SU-DHL-6 (cell line): ENCODE measurements around the gene CENATAC.

Source experiments
- H2AFZ ChIP-seq: fragments of 200-600 bp; sonication (generic); 2 replicates; pipeline ENCODE4 v1.6.1; 2014; ENCODE audit warnings: low read depth, mild to moderate bottlenecking, moderate library complexity, mixed read lengths, antibody characterized with exemption, low read length; ENCODE audit not compliant: severe bottlenecking
- H3F3A ChIP-seq: fragments of 200-600 bp; shearing (Covaris generic); 2 replicates; pipeline ENCODE4 v1.6.0; 2016; ENCODE audit warnings: antibody characterized with exemption, mild to moderate bottlenecking; ENCODE audit not compliant: insufficient read depth
- H3K27ac ChIP-seq: fragments of 200-600 bp; sonication (generic); 2 replicates; pipeline ENCODE4 v1.5.1; 2016; ENCODE audit warnings: low read depth, mild to moderate bottlenecking, low read length, moderate library complexity, mixed read lengths
- H3K27me3 ChIP-seq: fragments of 200-600 bp; sonication (generic), shearing (Covaris generic); 2 replicates; pipeline ENCODE4 v1.6.0; 2014; ENCODE audit warnings: mild to moderate bottlenecking, low read length
- H3K36me3 ChIP-seq: fragments of 200-600 bp; sonication (generic); 2 replicates; pipeline ENCODE4 v1.6.1; 2014; ENCODE audit warnings: mild to moderate bottlenecking, low read length, mixed read lengths
- H3K4me2 ChIP-seq: fragments of 300-600, 200-600 bp; shearing (Covaris generic), sonication (generic); 2 replicates; pipeline ENCODE4 v1.6.0; 2014; ENCODE audit warnings: low read length, low read depth, mild to moderate bottlenecking; ENCODE audit not compliant: poor library complexity, severe bottlenecking
- H3K4me3 ChIP-seq: fragments of 200-600 bp; sonication (generic); 2 replicates; pipeline ENCODE4 v1.5.1; 2014; ENCODE audit warnings: antibody characterized with exemption, low read length, mild to moderate bottlenecking, mixed read lengths; ENCODE audit not compliant: insufficient read depth, poor library complexity, severe bottlenecking
- H3K79me2 ChIP-seq: fragments of 200-600 bp; sonication (generic); 2 replicates; pipeline ENCODE4 v1.6.1; 2014; ENCODE audit warnings: mild to moderate bottlenecking, low read length, moderate library complexity; ENCODE audit not compliant: insufficient read depth
- H3K9ac ChIP-seq: fragments of 200-600 bp; sonication (generic); 2 replicates; pipeline ENCODE4 v1.7.0; 2014; ENCODE audit warnings: mild to moderate bottlenecking, low read length
- H3K9me2 ChIP-seq: fragments of 200-600 bp; sonication (generic); replicated peaks from 2 replicates; pipeline ENCODE4 v1.6.1; 2014; ENCODE audit warnings: low read length; ENCODE audit not compliant: insufficient read depth
- H3K9me3 ChIP-seq: fragments of 200-600 bp; sonication (generic); 2 replicates; pipeline ENCODE4 v1.6.1; 2014; ENCODE audit warnings: low read length, mixed read lengths; ENCODE audit not compliant: insufficient read depth
- H4K20me1 ChIP-seq: fragments of 200-600 bp; sonication (generic); 2 replicates; pipeline ENCODE4 v1.6.1; 2014; ENCODE audit warnings: low read depth, mild to moderate bottlenecking, antibody characterized with exemption, low read length, moderate library complexity, mixed read lengths
- EZH2phosphoT487 ChIP-seq: fragments of 200-600 bp; sonication (generic), shearing (Covaris generic); conservative IDR thresholded peaks from 2 replicates; pipeline ENCODE4 v1.6.1; 2018; ENCODE audit warnings: mild to moderate bottlenecking, antibody characterized with exemption, low read length, moderate library complexity, mixed read lengths
- TF ChIP-seq, protein P1 (sequence below): fragments of 200-600 bp; sonication (generic); IDR thresholded peaks from one replicate; pipeline ENCODE4 v1.5.1; 2017; ENCODE audit warnings: antibody characterized with exemption, mild to moderate bottlenecking, low read length, moderate library complexity; ENCODE audit not compliant: insufficient read depth, poor library complexity, severe bottlenecking

CENATAC gene

DNA sequence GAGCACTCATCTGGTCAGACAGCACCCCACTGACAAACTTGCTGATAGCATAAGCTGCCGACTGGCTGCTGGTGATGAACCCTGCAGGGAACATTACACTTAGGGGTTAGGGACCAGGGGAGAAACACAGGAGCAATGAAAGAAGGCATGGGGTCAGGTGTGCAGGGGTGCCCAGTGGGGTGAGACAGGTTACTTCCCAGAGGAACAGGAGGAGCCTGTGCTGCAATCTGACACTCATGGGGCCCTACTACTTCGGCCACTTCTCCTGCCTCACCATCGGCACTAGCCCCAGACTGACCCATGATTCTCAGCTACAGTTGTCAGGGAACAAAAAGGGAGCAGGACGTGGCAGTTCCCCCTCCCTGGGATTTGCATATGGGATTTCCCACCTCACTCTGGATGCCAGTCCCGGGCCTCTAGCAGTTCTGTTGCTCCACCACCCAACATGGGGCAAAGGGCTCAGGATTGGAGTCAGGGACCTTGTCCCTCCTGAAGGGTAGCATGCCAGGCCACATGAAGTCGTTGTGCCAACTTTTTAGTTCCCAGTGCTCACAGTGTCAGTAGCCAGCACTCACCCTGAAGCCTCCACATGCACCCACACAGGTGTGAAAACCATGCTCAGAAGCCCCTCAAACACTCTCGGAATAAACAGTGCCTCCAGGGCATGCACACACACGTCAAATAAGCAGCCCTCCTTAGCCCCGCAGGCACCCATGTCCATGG, 30.6 kb downstream of the CENATAC start:
- no peak overlapping the region for H3K4me3 ChIP-seq
- no peak overlapping the region for H2AFZ ChIP-seq
- H3K9ac ChIP-seq = peak overlapping the region; percentile 93
- H3F3A ChIP-seq = peaks cover 2% of the 10 kb centered on the region
- no peaks in the 10 kb centered on the region for H3K27me3 ChIP-seq
- H3K36me3 ChIP-seq = 0 out of 2 replicates have a peak, but pooled peaks cover 2% of the 10 kb centered on the region
- no peaks in the 10 kb centered on the region for H4K20me1 ChIP-seq
- H3K27ac ChIP-seq = peak overlapping the region; percentile 71
- H3K9me3 ChIP-seq = no peaks in the 10 kb centered on the region
- no peaks in the 10 kb centered on the region for H3K9me2 ChIP-seq
- H3K79me2 ChIP-seq = peaks cover 6% of the 10 kb centered on the region
- TF ChIP-seq, protein P1, sequence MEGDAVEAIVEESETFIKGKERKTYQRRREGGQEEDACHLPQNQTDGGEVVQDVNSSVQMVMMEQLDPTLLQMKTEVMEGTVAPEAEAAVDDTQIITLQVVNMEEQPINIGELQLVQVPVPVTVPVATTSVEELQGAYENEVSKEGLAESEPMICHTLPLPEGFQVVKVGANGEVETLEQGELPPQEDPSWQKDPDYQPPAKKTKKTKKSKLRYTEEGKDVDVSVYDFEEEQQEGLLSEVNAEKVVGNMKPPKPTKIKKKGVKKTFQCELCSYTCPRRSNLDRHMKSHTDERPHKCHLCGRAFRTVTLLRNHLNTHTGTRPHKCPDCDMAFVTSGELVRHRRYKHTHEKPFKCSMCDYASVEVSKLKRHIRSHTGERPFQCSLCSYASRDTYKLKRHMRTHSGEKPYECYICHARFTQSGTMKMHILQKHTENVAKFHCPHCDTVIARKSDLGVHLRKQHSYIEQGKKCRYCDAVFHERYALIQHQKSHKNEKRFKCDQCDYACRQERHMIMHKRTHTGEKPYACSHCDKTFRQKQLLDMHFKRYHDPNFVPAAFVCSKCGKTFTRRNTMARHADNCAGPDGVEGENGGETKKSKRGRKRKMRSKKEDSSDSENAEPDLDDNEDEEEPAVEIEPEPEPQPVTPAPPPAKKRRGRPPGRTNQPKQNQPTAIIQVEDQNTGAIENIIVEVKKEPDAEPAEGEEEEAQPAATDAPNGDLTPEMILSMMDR = no peak
- TF ChIP-seq EZH2phosphoT487 = no peak
- peak overlapping the region; percentile 96 for H3K4me2 ChIP-seq

GRCh38 chr11:119029069-119029339, 31.1 kb downstream of the CENATAC start:
- no peaks in the 10 kb centered on the region; the same call in 1 of the 2 replicates for H3F3A ChIP-seq
- no peak overlapping the region for H3K4me3 ChIP-seq
- no peaks in the 10 kb centered on the region for H3K27me3 ChIP-seq
- TF ChIP-seq, protein P1 = no peak
- no peak for TF ChIP-seq EZH2phosphoT487
- peak overlapping the region; percentile 71 for H3K27ac ChIP-seq
- no peak overlapping the region for H2AFZ ChIP-seq
- H4K20me1 ChIP-seq = no peaks in the 10 kb centered on the region
- H3K36me3 ChIP-seq = no peaks in the 10 kb centered on the region
- H3K9me2 ChIP-seq = no peaks in the 10 kb centered on the region
- H3K4me2 ChIP-seq = peak overlapping the region; percentile 96
- H3K9ac ChIP-seq = peak overlapping the region; percentile 93
- no peaks in the 10 kb centered on the region for H3K9me3 ChIP-seq
- H3K79me2 ChIP-seq = peaks cover 6% of the 10 kb centered on the region

DNA sequence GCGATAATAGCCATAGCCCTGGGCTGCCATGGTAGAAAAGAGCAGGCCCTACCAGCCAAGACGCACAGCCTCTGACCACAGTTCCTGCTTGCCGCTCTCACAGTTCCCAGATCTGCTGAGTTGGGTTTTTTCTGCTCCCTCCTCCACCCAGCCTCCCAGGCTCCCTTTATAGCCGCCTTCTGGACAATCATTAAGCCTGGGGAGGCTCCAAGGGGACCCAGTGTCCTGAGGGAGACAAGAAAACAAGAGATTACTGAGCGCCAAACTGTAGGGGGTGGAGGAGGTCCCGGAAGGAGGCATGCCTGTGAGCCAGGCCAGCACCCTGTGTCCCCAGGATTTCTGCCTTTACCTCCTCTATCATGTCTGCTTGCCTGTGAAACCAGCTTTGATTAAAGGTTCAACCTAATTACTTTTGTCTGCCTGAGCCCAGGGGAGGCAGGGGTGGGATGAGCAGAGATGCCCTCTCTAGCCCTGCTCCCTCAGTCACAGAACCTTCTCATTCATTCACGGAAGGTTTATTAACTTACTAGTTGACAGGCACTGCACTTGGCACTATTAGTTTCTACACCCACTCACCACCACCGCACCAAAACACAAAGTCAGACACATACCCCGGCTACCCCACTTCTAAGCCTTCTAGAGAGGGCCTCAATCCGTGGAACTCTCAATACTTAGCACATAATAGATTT, 31.5 kb downstream of the CENATAC start:
- Histone ChIP-seq H2AFZ (peak overlapping the region; percentile 65), H3K4me2 (peak overlapping the region; percentile 96), H3K9me2 (no peaks in the 10 kb centered on the region), H3K36me3 (no peaks in the 10 kb centered on the region), H3K4me3 (peak overlapping the region; percentile 79), H3K9me3 (no peaks in the 10 kb centered on the region), H3F3A (no peaks in the 10 kb centered on the region; the same call in 1 of the 2 replicates), H3K79me2 (peaks cover 6% of the 10 kb centered on the region), H3K27ac (peak overlapping the region; percentile 71), H3K27me3 (no peaks in the 10 kb centered on the region), H3K9ac (peak overlapping the region; percentile 93), H4K20me1 (no peaks in the 10 kb centered on the region)
- no peak for TF ChIP-seq EZH2phosphoT487
- TF ChIP-seq, protein P1 = no peak
